PFSK-1 (cell line): ENCODE data around the gene L3MBTL1.

ENCODE experiments used
- FOXP2 ChIP-seq: optimal IDR thresholded peaks from 2 replicates; pipeline ENCODE3; 2011; ENCODE audit warnings: borderline replicate concordance, control low read depth, inconsistent platforms; ENCODE audit not compliant: insufficient read depth; ENCODE audit errors: extremely low read length, extremely low read depth
- POLR2AphosphoS5 ChIP-seq: IDR thresholded peaks from 2 replicates; pipeline ENCODE4 v1.6.1; 2012; ENCODE audit warnings: low read depth, mild to moderate bottlenecking, control low read depth, low read length, moderate library complexity
- SIN3A ChIP-seq: IDR thresholded peaks from 2 replicates; pipeline ENCODE4 v1.6.1; 2012; ENCODE audit warnings: mild to moderate bottlenecking, low read length, moderate library complexity, borderline replicate concordance; ENCODE audit not compliant: insufficient read depth
- TAF1 ChIP-seq: IDR thresholded peaks from 2 replicates; pipeline ENCODE4 v1.6.1; 2012; ENCODE audit warnings: low read length, control low read depth, borderline replicate concordance; ENCODE audit not compliant: insufficient read depth
- TF ChIP-seq, protein P1 (sequence below), 2 experiments: IDR thresholded peaks; 2 replicates each; pipeline versions ENCODE4 v1.6.1 to v1.8.0; 2011 to 2012; ENCODE audit warnings: low read depth in 2 of 2, low read length in 2 of 2, control low read depth in 1 of 2, inconsistent platforms in 1 of 2, mild to moderate bottlenecking in 1 of 2, moderate library complexity in 1 of 2; ENCODE audit not compliant: insufficient read depth in 1 of 2

The L3MBTL1 gene

DNA sequence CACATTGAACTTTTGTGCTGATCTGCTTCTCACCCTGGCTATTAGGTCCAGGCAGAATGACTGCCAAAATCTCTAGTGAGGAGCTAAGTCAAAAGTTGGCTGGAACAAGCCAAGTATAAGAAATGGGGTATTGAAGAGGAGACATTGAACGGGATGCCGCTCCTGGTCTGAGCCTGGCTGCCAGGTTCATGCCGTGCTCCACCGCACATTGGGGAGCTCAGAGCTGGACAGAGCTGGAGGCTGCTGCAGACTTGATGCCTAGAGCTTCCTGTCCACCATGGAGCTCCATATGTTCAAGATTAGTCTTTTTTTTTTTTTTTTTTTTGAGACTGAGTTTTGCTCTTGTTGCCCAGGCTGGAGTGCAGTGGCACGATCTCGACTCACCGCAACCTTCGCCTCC, 79.1 kb downstream of the L3MBTL1 start:
- no peak for TF ChIP-seq FOXP2
- no peak for TF ChIP-seq POLR2AphosphoS5
- TF ChIP-seq TAF1 = no peak
- TF ChIP-seq, protein P1, sequence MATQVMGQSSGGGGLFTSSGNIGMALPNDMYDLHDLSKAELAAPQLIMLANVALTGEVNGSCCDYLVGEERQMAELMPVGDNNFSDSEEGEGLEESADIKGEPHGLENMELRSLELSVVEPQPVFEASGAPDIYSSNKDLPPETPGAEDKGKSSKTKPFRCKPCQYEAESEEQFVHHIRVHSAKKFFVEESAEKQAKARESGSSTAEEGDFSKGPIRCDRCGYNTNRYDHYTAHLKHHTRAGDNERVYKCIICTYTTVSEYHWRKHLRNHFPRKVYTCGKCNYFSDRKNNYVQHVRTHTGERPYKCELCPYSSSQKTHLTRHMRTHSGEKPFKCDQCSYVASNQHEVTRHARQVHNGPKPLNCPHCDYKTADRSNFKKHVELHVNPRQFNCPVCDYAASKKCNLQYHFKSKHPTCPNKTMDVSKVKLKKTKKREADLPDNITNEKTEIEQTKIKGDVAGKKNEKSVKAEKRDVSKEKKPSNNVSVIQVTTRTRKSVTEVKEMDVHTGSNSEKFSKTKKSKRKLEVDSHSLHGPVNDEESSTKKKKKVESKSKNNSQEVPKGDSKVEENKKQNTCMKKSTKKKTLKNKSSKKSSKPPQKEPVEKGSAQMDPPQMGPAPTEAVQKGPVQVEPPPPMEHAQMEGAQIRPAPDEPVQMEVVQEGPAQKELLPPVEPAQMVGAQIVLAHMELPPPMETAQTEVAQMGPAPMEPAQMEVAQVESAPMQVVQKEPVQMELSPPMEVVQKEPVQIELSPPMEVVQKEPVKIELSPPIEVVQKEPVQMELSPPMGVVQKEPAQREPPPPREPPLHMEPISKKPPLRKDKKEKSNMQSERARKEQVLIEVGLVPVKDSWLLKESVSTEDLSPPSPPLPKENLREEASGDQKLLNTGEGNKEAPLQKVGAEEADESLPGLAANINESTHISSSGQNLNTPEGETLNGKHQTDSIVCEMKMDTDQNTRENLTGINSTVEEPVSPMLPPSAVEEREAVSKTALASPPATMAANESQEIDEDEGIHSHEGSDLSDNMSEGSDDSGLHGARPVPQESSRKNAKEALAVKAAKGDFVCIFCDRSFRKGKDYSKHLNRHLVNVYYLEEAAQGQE (IDR thresholded peaks at IDR 0.05; ENCODE audit: insufficient read depth in 1 of 2, low read depth in 2 of 2, low read length in 2 of 2) = no peak
- no peak for TF ChIP-seq SIN3A

DNA sequence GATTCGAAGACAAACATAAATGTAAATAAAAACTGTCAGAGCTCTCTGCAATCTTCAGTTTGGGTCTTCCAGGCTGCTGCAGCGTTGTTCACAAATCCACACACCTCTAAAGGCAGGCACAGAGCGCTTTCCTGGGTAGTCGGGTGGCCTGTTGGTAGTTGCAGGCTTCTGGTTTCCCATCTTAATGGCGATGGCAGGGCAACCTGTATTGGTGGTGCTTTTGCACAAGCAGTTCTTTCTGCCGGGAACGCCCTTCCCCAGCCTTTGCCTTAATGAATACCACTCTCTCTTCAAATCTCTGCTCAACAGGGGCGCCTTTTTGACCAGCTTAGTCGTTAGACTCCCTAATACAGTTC, 82.5 kb downstream of the L3MBTL1 start:
- TF ChIP-seq SIN3A = no peak
- TF ChIP-seq FOXP2 = no peak
- TF ChIP-seq POLR2AphosphoS5 = no peak
- TF ChIP-seq, protein P1 (IDR thresholded peaks at IDR 0.05; ENCODE audit: insufficient read depth in 1 of 2, low read depth in 2 of 2, low read length in 2 of 2) = no peak
- TF ChIP-seq TAF1 = no peak

DNA sequence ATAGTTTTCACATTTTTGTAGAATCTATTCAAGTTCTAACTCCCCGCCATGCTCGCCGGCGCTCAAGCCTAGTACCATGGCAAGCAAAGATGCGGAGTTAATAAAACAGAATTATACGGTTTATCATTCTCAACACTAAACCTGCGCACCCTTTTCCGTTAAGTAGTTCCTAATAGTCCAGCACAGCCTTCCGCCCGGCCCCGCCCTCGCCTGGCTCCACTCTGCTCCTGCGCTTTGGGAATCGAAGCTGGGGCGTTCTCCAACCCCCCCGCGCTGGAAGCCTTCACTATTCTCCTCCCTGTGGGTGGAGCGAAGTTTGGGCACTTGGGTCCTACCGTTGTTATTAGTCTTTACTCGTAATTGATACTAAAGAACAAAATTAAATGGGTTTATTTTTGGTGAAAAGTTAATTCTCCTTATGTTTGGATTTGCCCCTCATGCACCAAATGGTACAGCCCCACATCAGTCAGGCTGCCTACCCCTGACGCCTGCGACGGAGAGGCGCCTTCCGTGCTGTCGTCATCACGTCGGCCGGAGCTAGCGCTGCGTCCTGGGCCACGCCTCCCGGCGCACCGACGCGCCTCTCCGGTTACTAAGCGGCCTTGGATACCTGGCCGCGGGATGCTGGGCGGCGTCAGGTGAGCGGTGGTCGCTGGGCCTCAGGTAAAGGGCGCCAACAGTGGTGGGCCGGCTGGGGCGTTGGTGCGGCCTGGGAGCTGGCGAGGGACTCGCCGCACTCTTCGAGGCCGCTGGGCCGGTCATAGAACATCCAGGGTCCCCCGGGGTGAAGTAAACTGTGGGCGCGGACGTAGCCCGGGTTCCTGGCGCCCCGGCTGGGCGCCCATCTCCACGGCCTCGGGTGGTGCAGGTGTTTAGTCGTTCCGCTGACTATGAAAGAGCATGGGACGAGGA, 83.2 kb downstream of the L3MBTL1 start, which contains the start of gene IFT52:
TSS of gene IFT52 (plus strand) at position 546 of the 912 bp plus-strand sequence. CDS start 3,762 bp downstream, outside the sequence.
- TF ChIP-seq, protein P1 (IDR thresholded peaks at IDR 0.05; ENCODE audit: insufficient read depth in 1 of 2, low read depth in 2 of 2, low read length in 2 of 2) = no peak
- TF ChIP-seq FOXP2 = peak; percentile 52
- peak; percentile 10; the same call in 1 of the 2 replicates for TF ChIP-seq SIN3A
- TF ChIP-seq TAF1 = no peak; the same call in 1 of the 2 replicates
- peak; percentile 51; the same call in 1 of the 2 replicates for TF ChIP-seq POLR2AphosphoS5
